Measurements from ENCODE around the gene STK11IP. TPM values are rescaled to one million over a fixed set of nuclear protein-coding genes. Genes with fewer than 3 reads are reported as not detected.

STK11IP gene
- total RNA-seq, 1 experiment from 2014 or later: 45.0 TPM

- TF ChIP-seq POLR2AphosphoS5 (IDR thresholded peaks at IDR 0.05; ENCODE audit: low read depth, low read length) (no peak), YY1 (IDR thresholded peaks at IDR 0.05; ENCODE audit: extremely low read depth, insufficient replicate concordance, low read depth, low read length) (no peak), CTCF (IDR thresholded peaks at IDR 0.05 in 2 of 3, conservative IDR thresholded peaks at IDR 0.05 in 1 of 3; ENCODE audit: borderline replicate concordance in 1 of 3, insufficient read depth in 1 of 3, low read depth in 2 of 3, low read length in 2 of 3) (no peak), ELF1 (IDR thresholded peaks at IDR 0.05; ENCODE audit: borderline replicate concordance, low read depth) (no peak), ZNF274 (IDR thresholded peaks at IDR 0.05; ENCODE audit: low read depth, low read length) (no peak), RAD21 (IDR thresholded peaks at IDR 0.05; ENCODE audit: low read depth) (no peak), SP1 (IDR thresholded peaks at IDR 0.05; ENCODE audit: low read depth) (no peak), EGR1 (IDR thresholded peaks at IDR 0.05; ENCODE audit: low read depth) (no peak)
These were observed 31.6 kb downstream of the STK11IP start (continued) for GRCh38 chr2:219628986-219629901.

GRCh38 chr2:219629976-219630695 lies 32.5 kb downstream of the STK11IP start:
- DNase-seq (ENCODE audit: low read depth, low spot score) (no peak), ATAC-seq (no peak)
- Histone ChIP-seq H3K4me2 (ENCODE audit: low read length) (no peak overlapping the region), H3K9ac (ENCODE audit: low read length) (no peak overlapping the region), H3K4me1 (ENCODE audit: control insufficient read depth in 1 of 2, insufficient read depth in 2 of 2, low read length in 2 of 2) (peaks cover 4 to 32% of the 10 kb centered on the region in 2 experiments; a peak in 3 of 4 replicates), H3K36me3 (ENCODE audit: control insufficient read depth in 1 of 2, insufficient read depth in 2 of 2, low read length in 2 of 2) (0 out of 4 replicates have a peak, but pooled peaks cover 0 to 9% of the 10 kb centered on the region in 2 experiments), H4K20me1 (ENCODE audit: insufficient read depth) (no peaks in the 10 kb centered on the region), H2AFZ (ENCODE audit: low read depth, low read length, poor library complexity, severe bottlenecking) (no peak overlapping the region), H3K4me3 (replicated peaks in 1 of 2; ENCODE audit: low read depth in 1 of 2, low read length in 2 of 2) (no peak overlapping the region), H3K9me3 (ENCODE audit: control insufficient read depth in 1 of 2, insufficient read depth in 1 of 2, low read depth in 1 of 2, low read length in 2 of 2) (no peaks in the 10 kb centered on the region), H3K9me2 (ENCODE audit: insufficient read depth) (no peaks in the 10 kb centered on the region), H3K27me3 (ENCODE audit: insufficient read depth, low read length) (no peaks in the 10 kb centered on the region), H3K27ac (ENCODE audit: low read depth, low read length) (no peak overlapping the region), H3K79me2 (ENCODE audit: insufficient read depth, low read length) (peaks cover 11% of the 10 kb centered on the region; the same call in 1 of the 2 replicates)
- ChIA-PET CTCF (no interaction called here), RAD21 (ENCODE audit: low non-redundant PET in 1 of 2, low total read pairs in 2 of 2, uncharacterized antibody in 2 of 2, unreplicated experiment in 2 of 2) (no interaction called here), POLR2A (no interaction called here)
- TF ChIP-seq EZH2phosphoT487 (IDR thresholded peaks at IDR 0.05; ENCODE audit: borderline replicate concordance) (no peak), POLR2A (IDR thresholded peaks at IDR 0.05; ENCODE audit: borderline replicate concordance, extremely low read depth, insufficient read depth, insufficient read length) (no peak), ZFX (IDR thresholded peaks at IDR 0.05) (no peak), SRF (IDR thresholded peaks at IDR 0.05; ENCODE audit: low read depth) (no peak), JUND (IDR thresholded peaks at IDR 0.05) (no peak), CBX3 (IDR thresholded peaks at IDR 0.05; ENCODE audit: low read depth) (no peak), ZNF274 (IDR thresholded peaks at IDR 0.05; ENCODE audit: low read depth, low read length) (no peak), TCF7L2 (IDR thresholded peaks at IDR 0.05; ENCODE audit: borderline replicate concordance, extremely low read depth, insufficient read depth, insufficient read length) (no peak)
- TF ChIP-seq, protein P1, sequence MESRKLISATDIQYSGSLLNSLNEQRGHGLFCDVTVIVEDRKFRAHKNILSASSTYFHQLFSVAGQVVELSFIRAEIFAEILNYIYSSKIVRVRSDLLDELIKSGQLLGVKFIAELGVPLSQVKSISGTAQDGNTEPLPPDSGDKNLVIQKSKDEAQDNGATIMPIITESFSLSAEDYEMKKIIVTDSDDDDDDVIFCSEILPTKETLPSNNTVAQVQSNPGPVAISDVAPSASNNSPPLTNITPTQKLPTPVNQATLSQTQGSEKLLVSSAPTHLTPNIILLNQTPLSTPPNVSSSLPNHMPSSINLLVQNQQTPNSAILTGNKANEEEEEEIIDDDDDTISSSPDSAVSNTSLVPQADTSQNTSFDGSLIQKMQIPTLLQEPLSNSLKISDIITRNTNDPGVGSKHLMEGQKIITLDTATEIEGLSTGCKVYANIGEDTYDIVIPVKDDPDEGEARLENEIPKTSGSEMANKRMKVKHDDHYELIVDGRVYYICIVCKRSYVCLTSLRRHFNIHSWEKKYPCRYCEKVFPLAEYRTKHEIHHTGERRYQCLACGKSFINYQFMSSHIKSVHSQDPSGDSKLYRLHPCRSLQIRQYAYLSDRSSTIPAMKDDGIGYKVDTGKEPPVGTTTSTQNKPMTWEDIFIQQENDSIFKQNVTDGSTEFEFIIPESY (IDR thresholded peaks at IDR 0.05; ENCODE audit: extremely low read depth, insufficient replicate concordance, low read length): no peak
- no TSS peak for BruUV-seq (replicated peaks)
- intact Hi-C loops (cut with micrococcal nuclease): loop anchor here (5.0 kb wide), 1 partner anchor 88 kb away; the partner anchor contains the start of genes CHPF and TMEM198

Measured in HCT116 (cell line).